ENCODE results near the gene IL10RB. TPM values are rescaled to one million over a fixed set of nuclear protein-coding genes. Genes with fewer than 3 reads are reported as not detected.

Gene IL10RB
- total and polyA plus RNA-seq, 9 donors, result 18.1 to 31.7 (median 24.8) TPM

GRCh38 chr21:33327792-33328433, 61.7 kb downstream of the IL10RB start:
- Histone ChIP-seq H3K4me1 (ENCODE audit: insufficient read depth) (peaks cover 8% of the 10 kb centered on the region), H3K4me3 (no peak overlapping the region), H3K27me3 (no peaks in the 10 kb centered on the region), H3K27ac (no peak overlapping the region), H3K36me3 (no peaks in the 10 kb centered on the region), H3K9me3 (no peaks in the 10 kb centered on the region)
- TF ChIP-seq POLR2A (IDR thresholded peaks at IDR 0.05) (no peak), EP300 (IDR thresholded peaks at IDR 0.05) (no peak)
- 90 to 95% (median 95%) methylated on average over 7 of the region's 7 CpGs for WGBS, 3 donors
- intact Hi-C loops (cut with DNase I), result loop anchor here in 2 of 4 donors (10.0 kb wide), 2 partner anchors 117 to 123 kb away; no protein-coding TSS in a partner anchor
- DNase-seq, result no peak

GRCh38 chr21:33330726-33331125, 64.6 kb downstream of the IL10RB start:
- Histone ChIP-seq H3K4me3 (no peak overlapping the region), H3K27me3 (no peaks in the 10 kb centered on the region), H3K9me3 (no peaks in the 10 kb centered on the region), H3K4me1 (ENCODE audit: insufficient read depth) (peaks cover 8% of the 10 kb centered on the region), H3K27ac (no peak overlapping the region), H3K36me3 (no peaks in the 10 kb centered on the region)
- intact Hi-C loops (cut with DNase I), result no loop called here
- WGBS, 3 donors, result 95 to 98% (median 97%) methylated on average over 3 of the region's 3 CpGs
- TF ChIP-seq POLR2A (IDR thresholded peaks at IDR 0.05) (no peak), CTCF (IDR thresholded peaks at IDR 0.05) (no peak), EP300 (IDR thresholded peaks at IDR 0.05) (no peak)
- no peak for DNase-seq

- TF ChIP-seq POLR2A (IDR thresholded peaks at IDR 0.05) (no peak), CTCF (IDR thresholded peaks at IDR 0.05) (no peak), EP300 (IDR thresholded peaks at IDR 0.05) (no peak)
- no peak overlapping the region for H3K4me3 ChIP-seq
- no peak for DNase-seq
- H3K27ac ChIP-seq, result no peak overlapping the region
- H3K9me3 ChIP-seq, result no peaks in the 10 kb centered on the region
- no peaks in the 10 kb centered on the region for H3K4me1 ChIP-seq (ENCODE audit: insufficient read depth)
- intact Hi-C loops (cut with DNase I), result no loop called here
- no peaks in the 10 kb centered on the region for H3K27me3 ChIP-seq
- H3K36me3 ChIP-seq, result no peaks in the 10 kb centered on the region
- 93 to 100% (median 98%) methylated on average over 1 of the region's 1 CpG for WGBS, 3 donors
Observed at GRCh38 chr21:33332143-33332542, 66.0 kb downstream of the IL10RB start.

GRCh38 chr21:33334191-33334590, 68.0 kb downstream of the IL10RB start:
- H3K9me3 ChIP-seq, result no peaks in the 10 kb centered on the region
- TF ChIP-seq EP300 (IDR thresholded peaks at IDR 0.05) (no peak), POLR2A (IDR thresholded peaks at IDR 0.05) (no peak), CTCF (IDR thresholded peaks at IDR 0.05) (no peak)
- H3K27me3 ChIP-seq, result no peaks in the 10 kb centered on the region
- no peak overlapping the region for H3K4me3 ChIP-seq
- no peaks in the 10 kb centered on the region for H3K4me1 ChIP-seq (ENCODE audit: insufficient read depth)
- WGBS, 3 donors, result 70 to 86% (median 84%) methylated on average over 4 of the region's 4 CpGs
- no peak for DNase-seq
- H3K27ac ChIP-seq, result no peak overlapping the region
- intact Hi-C loops (cut with DNase I), result no loop called here
- no peaks in the 10 kb centered on the region for H3K36me3 ChIP-seq

- WGBS, 3 donors, result 83 to 89% (median 86%) methylated on average over 2 of the region's 2 CpGs
- H3K4me3 ChIP-seq, result no peak overlapping the region
- H3K4me1 ChIP-seq (ENCODE audit: insufficient read depth), result no peaks in the 10 kb centered on the region
- TF ChIP-seq EP300 (IDR thresholded peaks at IDR 0.05) (no peak), CTCF (IDR thresholded peaks at IDR 0.05) (no peak), POLR2A (IDR thresholded peaks at IDR 0.05) (no peak)
- H3K27ac ChIP-seq, result no peak overlapping the region
- intact Hi-C loops (cut with DNase I), result no loop called here
- no peak for DNase-seq
- no peaks in the 10 kb centered on the region for H3K9me3 ChIP-seq
- no peaks in the 10 kb centered on the region for H3K27me3 ChIP-seq
- no peaks in the 10 kb centered on the region for H3K36me3 ChIP-seq
Observed at GRCh38 chr21:33334824-33335223, 68.7 kb downstream of the IL10RB start.

Measured in ovary (tissue), 9 donors.